ENCODE measurements around the gene IL1RL2.

IL1RL2 gene

GRCh38 chr2:102261467-102262135 lies 74.8 kb downstream of the IL1RL2 start:
- in situ Hi-C loops (cut with MboI; ENCODE audit: low pct_unique_long_range_greater_than_20kb, low sequenced_read_pairs, unreplicated experiment), result no loop called here
- DNase-seq (ENCODE audit: low spot score), result no peak
- no peak for TF ChIP-seq CTCF (IDR thresholded peaks at IDR 0.05; ENCODE audit: extremely low read depth, insufficient read depth, missing control alignments)

- no peak for TF ChIP-seq CTCF (IDR thresholded peaks at IDR 0.05; ENCODE audit: extremely low read depth, insufficient read depth, missing control alignments)
- DNase-seq (ENCODE audit: low spot score), result no peak
- in situ Hi-C loops (cut with MboI; ENCODE audit: low pct_unique_long_range_greater_than_20kb, low sequenced_read_pairs, unreplicated experiment), result no loop called here
Measured at GRCh38 chr2:102262216-102263129, 75.7 kb downstream of the IL1RL2 start.

- no peak for DNase-seq (ENCODE audit: low spot score)
- in situ Hi-C loops (cut with MboI; ENCODE audit: low pct_unique_long_range_greater_than_20kb, low sequenced_read_pairs, unreplicated experiment), result no loop called here
- no peak for TF ChIP-seq CTCF (IDR thresholded peaks at IDR 0.05; ENCODE audit: extremely low read depth, insufficient read depth, missing control alignments)
Measured at GRCh38 chr2:102264952-102265351, 78.1 kb downstream of the IL1RL2 start.

- TF ChIP-seq CTCF (IDR thresholded peaks at IDR 0.05; ENCODE audit: extremely low read depth, insufficient read depth, missing control alignments), result no peak
- no peak for DNase-seq (ENCODE audit: low spot score)
- in situ Hi-C loops (cut with MboI; ENCODE audit: low pct_unique_long_range_greater_than_20kb, low sequenced_read_pairs, unreplicated experiment), result no loop called here
Measured at GRCh38 chr2:102266204-102266603, 79.4 kb downstream of the IL1RL2 start.

- no peak for DNase-seq (ENCODE audit: low spot score)
- in situ Hi-C loops (cut with MboI; ENCODE audit: low pct_unique_long_range_greater_than_20kb, low sequenced_read_pairs, unreplicated experiment), result no loop called here
- no peak for TF ChIP-seq CTCF (IDR thresholded peaks at IDR 0.05; ENCODE audit: extremely low read depth, insufficient read depth, missing control alignments)
Measured at GRCh38 chr2:102267774-102268173, 81.0 kb downstream of the IL1RL2 start.

GRCh38 chr2:102268510-102269199 lies 81.8 kb downstream of the IL1RL2 start:
- in situ Hi-C loops (cut with MboI; ENCODE audit: low pct_unique_long_range_greater_than_20kb, low sequenced_read_pairs, unreplicated experiment), result no loop called here
- no peak for TF ChIP-seq CTCF (IDR thresholded peaks at IDR 0.05; ENCODE audit: extremely low read depth, insufficient read depth, missing control alignments)
- no peak for DNase-seq (ENCODE audit: low spot score)
